CD4-positive, alpha-beta T cell treated with Interleukin-17A for 4 hours (primary cell): ENCODE data around the gene TCF7L1.
"Not testable (repeated sequence)": the region's sequence is repeated elsewhere in the genome, so short reads cannot be mapped to it uniquely, and the experiment has no call there.

Experiments used
- DNase-seq: peaks from one replicate; pipeline ENCODE4 v3.0.0-alpha.2; 2020; ENCODE audit warnings: mixed read lengths

Gene TCF7L1, protein sequence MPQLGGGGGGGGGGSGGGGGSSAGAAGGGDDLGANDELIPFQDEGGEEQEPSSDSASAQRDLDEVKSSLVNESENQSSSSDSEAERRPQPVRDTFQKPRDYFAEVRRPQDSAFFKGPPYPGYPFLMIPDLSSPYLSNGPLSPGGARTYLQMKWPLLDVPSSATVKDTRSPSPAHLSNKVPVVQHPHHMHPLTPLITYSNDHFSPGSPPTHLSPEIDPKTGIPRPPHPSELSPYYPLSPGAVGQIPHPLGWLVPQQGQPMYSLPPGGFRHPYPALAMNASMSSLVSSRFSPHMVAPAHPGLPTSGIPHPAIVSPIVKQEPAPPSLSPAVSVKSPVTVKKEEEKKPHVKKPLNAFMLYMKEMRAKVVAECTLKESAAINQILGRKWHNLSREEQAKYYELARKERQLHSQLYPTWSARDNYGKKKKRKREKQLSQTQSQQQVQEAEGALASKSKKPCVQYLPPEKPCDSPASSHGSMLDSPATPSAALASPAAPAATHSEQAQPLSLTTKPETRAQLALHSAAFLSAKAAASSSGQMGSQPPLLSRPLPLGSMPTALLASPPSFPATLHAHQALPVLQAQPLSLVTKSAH

DNA sequence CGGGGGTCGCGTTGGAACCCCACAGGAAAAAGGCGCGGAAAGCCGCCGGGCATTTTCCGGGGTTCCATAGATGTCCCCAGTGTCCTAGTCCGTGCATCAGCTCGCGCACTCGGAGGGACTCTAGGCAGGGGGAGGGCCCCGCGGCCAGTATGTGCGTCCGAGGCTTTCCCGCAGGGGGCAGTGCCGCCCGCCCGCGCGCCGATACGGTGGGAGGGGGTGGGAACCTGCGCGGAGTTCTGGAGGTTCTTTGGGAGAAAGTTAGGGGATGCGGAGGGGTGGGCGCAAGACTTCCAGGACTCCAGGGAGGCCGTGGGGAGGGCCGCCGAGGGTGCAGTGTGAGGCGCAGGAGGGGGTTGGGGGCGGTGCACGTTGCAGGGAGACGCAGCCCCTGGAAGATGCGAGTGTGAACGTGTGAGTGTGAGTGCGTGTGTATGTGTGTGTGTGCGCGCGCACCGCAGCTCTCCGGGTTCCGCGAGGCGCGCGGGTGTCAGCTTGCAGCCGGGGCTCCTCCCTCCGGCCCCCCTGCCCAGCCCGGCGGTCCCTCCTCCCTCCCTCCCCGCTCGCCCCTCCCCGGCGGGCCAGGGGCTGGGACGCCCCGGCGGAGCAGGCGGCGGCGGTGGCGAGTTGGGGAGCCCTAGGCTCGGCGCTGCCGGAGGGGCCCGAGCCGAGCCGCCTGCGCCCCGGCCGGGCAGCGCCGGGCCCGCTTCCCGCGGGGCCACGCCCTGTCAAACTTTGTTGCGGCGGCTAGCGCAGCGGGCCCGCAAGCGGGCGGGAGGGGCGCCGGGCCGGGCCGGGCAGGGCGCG, at the start of gene TCF7L1:
TSS of gene TCF7L1 (plus strand) at position 559 of the 804 bp plus-strand sequence. CDS start 293 bp downstream, outside the sequence.
- DNase-seq = peak; percentile 6

DNA sequence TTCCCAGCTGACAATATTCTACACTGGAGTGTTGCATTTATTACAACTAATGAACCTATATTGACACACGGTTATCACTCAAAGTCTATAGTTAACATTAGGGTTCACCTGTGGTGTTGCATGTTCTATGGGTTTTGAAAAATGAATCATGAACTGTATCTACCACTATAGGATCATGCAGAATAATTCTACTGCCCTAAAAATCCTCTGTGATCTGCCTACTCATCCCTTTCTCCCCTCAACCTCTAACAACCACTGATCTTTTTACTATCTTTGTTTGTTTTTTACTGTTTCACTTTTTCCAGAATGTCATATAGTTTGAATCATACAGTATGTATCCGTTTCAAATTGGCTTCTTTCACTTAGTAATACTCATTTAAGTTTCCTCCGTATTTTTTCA, 47.6 kb upstream of the TCF7L1 start:
- no peak for DNase-seq

DNA sequence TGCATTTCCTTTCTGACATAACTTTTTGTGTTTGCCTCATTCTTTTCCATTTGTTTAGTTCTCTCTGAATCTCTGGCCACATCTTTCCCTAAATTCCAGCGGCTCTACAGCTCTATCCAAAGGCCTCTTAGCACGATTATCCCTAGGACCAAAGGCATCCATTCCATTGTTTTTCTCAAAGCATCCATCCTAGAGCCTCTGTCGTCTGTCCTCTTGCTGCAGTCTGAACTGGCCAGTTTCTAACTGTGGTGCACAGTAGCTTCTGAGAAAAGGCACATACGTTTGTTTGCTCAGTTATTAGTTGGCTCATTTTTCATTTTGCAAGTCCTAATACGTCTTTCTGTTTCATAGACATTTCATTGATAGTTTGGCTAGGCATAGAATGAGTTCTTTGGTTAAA, 45.7 kb upstream of the TCF7L1 start:
- DNase-seq = no peak

DNA sequence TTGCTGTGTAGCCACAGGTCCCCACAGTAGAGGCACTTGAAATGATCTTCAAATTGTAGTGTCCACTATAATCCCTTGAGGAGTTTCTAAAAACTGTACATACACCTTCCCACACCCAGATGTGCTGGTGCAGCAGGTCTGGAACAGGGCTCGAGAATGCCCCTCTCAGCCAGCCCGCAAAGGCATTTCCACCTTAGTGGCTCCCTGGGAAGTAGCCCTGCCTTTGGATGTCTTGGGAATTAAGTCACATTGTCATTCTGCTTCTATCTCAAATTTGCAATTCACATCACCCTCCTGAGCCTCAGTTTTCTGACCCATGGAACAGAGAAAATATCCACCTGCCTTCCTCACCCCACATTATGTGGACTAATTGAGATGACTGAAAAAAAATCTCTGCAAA, 44.3 kb upstream of the TCF7L1 start:
- no peak for DNase-seq

DNA sequence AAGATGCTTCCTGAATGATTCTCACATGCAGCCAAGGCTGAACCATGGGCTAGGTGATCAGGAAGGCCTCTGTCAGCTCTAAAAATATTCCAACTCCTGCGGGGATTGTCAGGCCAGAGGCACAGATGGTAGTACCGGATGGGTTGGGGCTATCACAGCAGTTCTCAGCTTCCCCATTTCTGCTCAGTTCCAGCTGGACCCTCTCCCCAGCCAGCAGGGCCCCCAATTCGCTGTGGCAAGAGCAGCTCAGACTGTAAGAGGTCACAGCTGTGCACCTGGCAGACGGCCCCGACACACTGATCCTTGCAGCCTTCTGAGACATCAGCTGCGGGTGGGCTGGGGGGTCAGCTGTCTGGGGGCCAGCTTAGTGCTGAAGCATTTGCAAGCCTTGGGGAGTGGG, 43.6 kb upstream of the TCF7L1 start:
- no peak for DNase-seq

DNA sequence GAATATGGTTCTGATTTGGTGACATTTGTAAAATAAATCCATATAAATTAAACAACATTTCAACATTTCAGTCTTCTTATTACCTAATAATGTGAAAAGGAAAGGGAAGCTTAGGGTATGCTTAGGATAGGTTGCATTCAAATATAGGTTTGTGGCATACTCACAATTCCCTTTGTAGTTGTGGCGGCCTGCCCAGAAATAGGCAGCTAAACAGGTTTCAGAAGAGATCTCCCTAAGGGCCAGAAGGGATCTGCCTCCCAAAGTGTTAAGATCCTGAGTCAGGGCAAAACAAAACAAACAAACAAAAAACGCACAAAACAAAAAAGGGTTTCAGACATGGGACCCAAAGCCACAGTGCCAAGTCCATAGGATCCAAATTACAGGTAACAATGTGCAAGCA, 41.4 kb upstream of the TCF7L1 start:
- DNase-seq = no peak

DNA sequence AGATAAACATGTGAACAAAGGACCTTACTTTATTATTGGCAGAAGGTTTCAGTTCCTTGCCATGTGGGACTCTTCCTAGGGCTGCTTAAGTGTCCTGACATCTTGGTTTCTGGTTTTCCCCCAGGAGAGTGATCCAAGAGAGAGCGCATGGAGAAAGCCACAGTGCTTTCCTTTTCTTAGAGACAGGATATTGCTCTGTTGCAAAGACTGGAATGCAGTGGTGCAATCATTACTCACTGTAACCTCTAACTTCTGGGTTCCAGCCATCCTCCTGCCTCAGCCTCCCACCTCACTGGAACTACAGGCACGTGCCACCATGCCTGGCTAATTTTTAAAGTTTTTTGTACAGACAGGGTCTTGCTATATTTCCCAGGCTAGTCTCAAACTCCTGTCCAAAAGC, 38.1 kb upstream of the TCF7L1 start:
- DNase-seq = no peak

DNA sequence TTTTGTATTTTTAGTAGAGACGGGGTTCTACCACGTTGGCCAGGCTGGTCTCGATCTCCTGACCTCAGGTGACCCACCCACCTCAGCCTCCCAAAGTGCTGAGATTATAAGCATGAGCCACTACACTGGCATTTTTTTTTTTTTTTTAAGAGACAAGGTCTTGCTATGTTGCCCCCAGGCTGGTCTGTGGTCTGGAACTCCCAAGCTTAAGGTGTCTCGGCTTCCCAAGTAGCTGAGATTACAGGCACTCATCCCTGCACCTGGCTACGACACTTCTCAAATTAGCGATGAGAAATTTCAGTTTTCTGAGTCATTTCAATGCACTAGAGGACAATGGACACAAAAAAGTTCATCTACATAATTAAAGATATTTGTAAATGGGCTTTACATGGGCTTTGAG, 36.6 kb upstream of the TCF7L1 start:
- DNase-seq = no peak

DNA sequence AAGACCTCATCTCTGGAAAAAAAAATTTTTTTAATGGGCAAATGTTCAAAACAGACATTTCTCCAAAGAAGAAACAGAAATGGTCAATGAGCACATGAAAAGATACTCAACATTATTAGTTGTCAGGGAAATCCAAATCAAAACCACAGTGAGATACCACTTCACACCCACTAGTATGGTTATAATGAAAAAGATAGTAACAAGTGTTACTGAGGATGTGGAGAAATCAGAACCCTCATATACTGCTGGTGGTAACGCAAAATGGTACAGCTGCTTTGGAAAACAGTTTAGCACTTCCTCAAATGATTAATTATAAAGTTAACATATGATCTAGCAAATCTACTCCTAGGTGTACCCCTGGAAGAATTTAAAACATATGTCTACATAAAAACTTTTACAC, 29.0 kb upstream of the TCF7L1 start:
- no peak for DNase-seq

DNA sequence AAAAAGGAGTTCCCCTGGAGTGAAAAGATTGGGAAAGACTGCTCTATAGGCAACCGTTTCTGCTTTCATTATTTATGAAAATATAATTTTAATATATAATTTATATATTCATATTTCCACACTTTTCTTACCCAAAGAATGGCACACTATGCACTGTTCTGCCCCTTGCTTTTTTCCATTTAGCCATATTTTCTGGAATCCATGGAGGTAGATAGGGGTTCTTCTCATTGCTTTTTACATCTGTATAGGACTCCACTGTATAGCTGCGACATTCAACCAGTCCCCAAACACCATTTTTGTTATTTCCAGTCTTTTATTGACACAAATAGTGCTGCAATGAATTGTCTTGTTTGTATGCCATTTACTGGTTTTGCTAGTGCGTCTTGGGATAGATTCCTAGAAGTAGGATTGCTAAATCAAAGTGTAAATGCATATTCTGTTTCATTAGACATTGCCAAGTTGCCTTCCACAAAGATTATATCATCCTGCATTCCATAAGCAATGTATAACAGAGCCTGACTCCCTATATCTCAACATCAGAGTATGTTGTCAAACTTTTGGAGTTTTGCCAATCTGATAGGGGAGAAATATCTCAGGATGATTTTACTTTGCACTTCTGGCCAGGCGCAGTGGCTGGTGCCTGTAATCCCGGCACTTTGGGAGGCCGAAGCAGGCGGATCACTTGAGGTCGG, 26.6 kb upstream of the TCF7L1 start:
- no peak for DNase-seq

DNA sequence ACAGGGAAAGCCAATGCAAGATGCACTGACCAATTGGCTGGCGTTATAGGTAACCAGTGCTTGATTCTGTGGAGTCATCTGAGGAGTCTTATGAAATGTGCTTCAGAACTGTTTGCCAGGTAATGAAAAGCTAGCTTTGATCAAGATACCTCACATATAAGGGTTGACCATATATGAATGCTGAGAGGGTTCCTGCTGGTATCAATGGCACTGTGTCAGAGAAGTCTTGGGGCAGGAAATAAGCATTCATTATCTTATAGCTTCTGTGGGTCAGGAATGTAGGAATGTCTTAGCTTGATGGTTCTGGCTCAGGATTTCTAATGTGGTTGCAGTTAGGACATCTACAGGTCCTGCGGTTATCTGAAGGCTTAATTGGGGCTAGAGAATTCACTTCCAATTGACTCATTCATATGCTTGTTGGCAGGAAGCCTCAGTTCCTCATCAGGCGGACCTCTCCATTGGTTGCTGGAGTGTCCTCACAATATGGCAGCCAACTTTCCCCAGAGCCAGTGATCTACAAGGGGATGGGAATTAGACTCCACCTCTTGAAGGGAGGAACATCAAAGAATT, 22.1 kb upstream of the TCF7L1 start:
- DNase-seq = no peak

DNA sequence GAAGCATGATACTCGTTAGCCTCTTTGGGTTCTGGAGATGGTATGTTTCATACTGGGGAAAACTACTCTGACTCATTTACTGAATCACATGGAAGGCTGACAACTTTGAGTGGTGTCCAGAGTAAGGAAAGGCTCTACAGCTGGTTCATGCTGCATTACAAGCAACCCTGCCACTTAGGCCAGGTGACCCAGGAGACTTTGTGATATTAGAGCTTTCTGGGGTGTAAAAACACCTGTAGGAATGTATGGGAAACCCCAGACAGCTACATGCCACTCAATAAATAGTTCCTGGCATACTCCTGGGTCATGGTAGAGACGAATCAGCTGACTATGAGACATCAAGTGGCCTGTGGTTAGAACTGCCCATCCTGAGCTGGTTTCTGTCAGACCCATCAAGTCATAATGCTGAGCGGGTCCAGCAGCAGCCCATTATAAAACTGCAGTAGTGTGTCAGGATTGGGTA, 21.3 kb upstream of the TCF7L1 start:
- DNase-seq = no peak

DNA sequence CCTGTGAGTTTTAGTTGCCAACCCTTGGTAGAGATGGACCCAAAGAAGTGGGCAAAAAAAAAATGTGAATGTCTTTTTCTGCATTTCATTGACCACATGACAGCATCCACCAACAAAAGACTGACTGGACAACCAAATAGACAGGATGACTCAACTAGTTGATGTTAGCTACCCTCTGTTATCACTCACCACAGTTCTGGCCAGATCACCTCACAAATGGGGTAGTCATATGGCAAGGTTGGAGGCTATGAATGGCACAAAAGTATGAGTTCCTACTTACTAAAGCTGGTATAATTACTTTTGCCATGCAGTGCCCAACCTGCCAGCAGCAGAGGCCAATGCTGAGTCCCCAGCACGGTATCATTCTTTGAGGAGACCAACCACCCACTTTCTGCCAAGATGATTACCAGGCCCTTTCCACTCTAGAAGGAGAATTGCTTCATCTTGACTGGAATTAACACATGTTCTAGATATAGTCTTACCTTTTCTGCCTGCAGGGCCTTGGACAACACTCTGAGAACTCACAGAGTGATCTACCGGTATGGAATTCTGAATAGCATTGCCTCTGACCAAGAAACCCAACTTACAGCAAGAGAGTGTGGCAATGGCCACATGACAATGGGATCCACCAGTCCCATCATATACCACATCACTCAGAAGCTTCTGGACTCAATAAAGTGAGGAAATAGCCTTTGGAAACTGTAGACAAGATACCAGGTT, 20.1 kb upstream of the TCF7L1 start:
- DNase-seq = no peak

DNA sequence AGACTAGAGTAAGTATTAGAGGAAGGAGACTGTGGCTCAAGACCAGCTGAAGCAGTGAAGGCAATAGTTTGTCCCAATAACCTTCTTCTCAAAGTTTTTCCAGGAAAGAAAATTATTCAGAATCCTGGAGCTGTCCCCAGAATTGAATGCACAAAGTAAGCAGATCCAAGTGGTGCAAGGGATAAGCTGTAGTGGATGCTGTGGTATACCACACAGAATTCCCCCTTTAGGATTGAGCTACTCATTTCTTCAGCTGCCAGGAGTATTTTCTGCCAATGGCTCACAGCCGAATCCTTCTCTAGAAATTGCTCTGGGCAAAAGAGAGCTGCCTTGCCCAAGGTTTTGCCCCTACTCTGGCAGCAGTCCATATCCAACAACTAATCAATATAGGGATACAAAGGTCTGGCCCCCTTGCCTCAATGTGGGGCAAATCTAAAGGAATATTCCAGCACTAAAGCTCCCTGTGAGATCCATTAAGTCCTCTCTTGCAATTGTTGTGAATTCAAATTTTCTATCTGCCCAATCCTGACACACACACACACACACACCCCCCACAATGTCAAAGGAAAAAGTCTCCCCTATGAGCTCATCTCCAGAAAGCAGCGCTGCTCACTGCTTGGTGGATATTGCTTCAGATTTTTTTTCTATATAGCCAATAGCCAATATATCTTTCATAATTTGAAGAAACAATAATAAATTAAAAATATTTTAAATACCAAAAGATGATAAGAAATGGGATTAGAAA, 18.4 kb upstream of the TCF7L1 start:
- no peak for DNase-seq

DNA sequence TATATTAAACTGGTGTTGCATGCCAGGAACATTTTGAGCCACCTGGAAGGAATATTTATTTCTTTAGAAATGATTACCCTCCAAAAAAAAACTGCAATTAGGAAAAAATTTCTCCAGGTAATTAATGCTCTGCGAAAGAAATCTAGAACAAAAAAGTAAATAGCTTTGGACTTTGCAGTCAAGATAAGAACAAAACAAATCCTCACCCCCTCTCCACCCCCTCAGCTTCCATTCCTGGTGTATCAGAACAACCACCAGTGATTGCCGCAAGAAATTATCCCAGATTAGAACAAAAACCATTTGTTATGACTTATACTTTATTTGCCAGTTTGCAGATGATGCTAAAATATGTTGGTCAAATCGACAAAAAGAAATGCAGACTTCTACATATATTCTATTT, 17.0 kb upstream of the TCF7L1 start:
- DNase-seq = no peak

DNA sequence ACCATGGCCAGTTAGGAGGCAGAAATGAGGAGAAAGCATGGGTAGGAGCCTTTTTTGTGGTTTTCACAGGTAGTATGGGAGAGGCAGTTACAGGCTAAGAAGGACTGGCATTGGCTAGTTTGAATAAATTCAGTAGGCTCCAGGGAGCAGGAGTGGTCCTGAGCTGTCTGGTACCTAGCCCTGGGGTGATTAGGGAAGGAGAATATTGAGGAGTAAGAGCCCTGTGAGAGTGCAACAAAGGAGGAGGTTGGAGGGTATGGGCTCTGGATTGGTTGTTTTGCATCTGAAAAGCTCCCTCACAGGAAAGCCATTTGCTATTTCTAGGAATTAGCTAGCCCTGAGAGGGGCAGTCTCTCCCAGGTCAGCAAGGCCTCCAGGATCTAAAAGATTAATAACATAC, 13.3 kb upstream of the TCF7L1 start:
- DNase-seq = no peak

DNA sequence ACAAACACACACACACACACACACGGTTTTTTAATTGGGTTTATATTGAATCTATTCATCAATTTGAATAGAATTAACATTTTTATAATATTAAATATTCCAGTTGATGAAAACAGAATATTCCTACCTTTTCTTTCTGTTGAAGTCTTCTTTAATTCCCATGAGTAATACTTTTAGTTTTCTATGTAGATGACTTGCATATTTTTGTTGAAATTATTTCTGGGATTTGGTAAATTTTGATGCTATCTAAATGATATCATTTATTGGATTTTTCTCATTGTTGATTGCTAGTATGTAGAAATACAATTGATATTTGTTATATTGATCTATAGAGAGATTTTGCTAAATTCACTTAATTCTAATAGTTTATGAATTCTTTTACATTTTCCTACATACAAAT, 12.8 kb upstream of the TCF7L1 start:
- no peak for DNase-seq

DNA sequence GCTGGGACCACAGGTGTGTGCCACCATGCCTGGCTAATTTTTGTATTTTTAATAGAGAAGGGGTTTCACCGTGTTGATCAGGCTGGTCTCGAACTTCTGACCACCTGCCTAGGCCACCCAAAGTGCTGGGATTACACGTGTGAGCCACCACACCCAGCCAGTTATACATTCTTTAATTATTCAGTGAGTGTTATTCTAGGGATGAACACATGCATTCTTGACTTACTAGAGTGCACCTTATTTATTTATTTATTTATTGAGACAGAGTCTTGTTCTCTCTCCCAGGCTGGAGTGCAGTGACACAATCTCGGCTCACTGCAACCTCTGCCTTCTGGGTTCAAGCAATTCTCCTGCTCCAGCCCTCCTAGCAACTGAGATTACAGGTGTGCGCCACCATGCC, 6.7 kb upstream of the TCF7L1 start:
- DNase-seq = not testable (repeated sequence)

DNA sequence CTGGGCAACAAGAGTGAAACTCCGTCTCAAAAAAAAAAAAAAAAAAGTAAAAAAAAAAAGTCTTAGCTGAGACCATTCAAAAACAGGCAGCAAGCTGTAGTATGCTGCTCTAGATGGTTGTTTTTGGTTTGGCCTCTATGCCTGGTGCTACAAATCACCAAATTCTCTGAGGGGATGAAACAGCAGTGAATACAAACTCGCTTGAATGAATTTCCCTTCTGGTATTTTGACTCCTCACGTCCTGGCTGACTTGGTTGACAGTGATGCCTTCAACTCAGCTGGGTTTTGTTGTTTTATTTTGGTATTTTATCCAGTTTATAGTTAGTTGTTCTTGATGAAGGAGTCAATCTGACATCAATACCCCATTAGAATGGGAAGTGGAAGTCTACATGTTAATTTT, 3.3 kb upstream of the TCF7L1 start:
- DNase-seq = no peak

DNA sequence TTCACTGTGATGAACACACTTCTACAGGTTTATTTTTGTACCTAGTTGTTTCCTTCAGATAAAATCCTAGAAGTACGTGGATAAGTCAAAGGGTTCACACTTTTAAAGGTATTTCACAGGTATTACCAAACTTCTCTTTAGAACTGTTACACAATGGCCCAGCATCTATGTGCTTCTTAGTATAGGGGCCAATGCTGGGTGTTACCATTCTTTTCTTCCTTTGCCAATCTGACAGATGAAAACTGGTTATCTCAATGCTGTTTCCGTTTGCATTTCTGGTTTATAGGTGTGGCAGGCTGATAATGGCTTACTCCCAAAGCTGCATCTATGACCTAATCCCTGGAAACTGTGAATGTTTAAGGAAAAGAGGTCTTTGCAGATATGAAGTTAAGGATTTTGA, 2.8 kb upstream of the TCF7L1 start:
- no peak for DNase-seq

DNA sequence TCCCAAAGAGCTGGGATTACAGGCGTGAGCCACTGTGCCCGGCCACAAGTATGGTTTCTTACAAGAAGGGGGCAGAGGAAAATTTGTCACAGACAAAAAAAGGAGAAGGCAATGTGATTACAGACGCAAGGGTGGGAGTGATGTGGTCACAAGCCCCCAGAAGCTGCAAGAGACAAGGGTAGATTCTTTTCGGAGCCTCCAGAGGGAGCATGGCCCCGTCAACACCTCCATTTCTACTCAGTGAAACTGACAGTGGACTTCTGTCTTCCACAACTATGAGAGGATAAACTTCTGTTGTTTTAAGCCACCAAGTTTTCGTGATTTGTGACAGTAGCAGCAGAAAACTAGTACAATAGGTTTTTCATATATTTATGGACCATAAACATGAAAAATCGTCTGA, 2.1 kb upstream of the TCF7L1 start:
- no peak for DNase-seq
